ENCODE measurements around the gene CNGA3.
"Not testable (repeated sequence)": the region's sequence is repeated elsewhere in the genome, so short reads cannot be mapped to it uniquely, and the experiment has no call there.

CNGA3 gene

DNA sequence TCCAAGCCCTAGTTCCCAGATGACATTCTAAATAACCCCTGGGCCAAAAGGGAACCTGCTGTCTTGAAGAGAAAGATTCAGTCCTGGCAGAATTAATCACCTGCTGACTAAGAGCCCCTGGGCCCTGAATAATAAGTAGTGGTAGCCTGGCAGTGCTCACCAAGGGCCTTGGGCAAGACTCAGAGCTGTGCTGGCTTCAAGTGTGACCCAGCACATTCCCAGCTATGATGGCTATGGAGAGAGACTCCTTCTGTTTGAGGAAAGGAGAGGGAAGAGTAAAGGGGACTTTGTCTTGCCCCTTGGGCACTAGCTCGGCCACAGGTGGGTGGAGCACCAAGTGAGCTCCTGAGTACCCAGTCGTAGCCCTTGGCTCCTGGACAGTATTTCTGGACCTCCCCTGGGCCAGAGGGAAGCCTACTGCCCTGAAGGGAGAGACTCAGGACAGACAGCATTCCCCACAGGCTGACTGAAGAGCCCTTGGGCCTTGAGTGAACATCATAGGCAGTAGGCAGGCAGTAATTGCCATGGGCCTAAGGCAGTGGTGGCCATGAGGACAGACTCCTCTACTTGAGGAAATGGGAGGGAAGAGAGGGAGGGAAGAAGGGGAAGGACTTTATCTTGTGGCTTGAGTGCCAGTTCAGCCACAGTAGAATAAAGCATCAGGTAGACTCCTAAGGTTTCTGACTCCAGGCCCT lies 58.4 kb downstream of the CNGA3 start:
- no peak for DNase-seq

DNA sequence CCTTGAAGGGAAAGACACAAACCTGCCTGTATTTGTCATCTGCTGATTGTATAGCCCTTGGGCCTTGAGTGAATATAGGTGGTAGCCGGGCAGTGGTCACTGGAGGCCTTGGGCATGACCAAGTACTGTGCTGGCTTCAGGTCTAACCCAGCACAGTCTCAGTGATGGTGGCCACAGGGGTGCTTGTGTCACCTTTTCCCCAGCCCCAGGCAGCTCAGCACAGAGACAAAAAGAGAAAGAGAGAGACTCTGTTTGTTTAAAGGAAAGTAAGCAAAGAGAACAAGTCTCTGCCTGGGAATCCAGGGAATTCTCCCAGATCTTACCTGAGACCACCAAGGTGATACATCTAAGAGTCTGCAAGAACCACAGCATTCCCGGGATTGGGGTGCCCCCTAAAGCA lies 59.0 kb downstream of the CNGA3 start:
- no peak for DNase-seq

DNA sequence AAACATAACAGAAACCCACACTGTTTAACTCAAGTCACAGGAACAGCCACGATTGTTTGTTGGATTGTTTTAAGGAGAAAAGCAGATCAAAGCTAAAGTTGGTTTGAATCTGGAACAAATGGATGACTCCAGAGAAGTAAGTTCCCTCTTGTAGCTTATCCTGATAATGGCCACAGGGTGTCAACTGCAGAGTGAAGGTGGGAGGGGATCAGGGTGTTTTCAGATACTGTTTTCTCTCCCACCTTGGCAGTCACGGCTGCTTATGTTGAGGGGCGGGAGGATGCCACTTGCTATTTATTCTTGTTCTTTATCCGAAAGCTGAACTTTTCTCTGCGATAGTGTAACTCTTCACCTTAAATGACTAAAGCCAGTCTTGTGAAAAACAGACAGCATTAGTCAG lies 61.9 kb downstream of the CNGA3 start:
- no peak for DNase-seq

DNA sequence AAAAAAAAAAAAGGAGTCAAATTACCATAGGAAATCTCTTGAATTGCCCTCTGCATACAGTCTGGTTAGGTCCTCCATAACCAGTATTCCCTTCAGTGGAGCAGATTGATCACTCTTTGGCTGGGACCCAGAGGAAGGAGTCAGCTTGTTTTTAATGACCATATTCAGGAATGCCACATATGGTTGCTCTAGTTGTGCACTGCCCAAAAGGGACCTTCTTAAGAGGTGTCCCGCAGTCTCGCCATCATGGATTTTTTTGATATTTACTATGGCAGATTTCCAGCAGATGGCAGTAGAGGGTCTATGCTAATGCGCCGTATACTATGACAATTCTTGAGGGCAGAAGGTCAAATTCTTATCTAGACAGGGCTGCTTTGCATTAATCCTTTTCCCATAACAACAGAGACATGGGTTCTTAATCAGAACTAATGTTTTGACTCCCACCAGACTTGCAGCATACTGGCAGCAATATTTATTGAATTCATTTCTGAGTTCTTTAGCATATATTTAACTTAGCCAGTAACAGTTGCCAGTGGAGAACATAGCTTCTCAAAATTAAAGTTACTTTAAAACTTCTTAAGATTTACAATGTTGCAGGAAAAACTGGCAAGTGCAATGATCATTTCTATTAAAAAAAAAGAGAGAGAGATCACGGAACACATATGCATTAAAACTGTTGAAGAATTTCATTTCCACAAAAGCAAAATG lies 66.6 kb downstream of the CNGA3 start:
- DNase-seq, result peak; percentile 17

DNA sequence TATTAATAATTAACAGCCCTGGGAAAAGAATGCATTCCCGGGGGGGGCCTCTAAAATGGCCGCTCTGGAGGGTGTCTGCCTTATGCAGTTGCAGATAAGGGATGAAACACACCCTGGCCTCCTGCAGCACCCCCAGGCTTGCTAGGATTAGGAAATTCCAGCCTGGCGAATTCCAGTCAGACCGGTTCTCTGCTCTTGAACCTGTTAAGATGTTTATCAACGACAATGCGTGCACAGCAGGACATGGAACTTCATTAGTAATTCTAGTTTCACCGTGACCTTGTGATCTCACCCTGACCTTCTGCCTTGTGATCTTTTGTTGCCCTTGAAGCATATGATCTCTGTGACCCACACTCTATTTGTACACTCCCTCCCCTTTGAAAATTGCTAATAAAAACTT lies 68.0 kb downstream of the CNGA3 start:
- not testable (repeated sequence) for DNase-seq

- DNase-seq, result not testable (repeated sequence)
Measured at GRCh38 chr2:98415719-98416248, 69.5 kb downstream of the CNGA3 start.

DNA sequence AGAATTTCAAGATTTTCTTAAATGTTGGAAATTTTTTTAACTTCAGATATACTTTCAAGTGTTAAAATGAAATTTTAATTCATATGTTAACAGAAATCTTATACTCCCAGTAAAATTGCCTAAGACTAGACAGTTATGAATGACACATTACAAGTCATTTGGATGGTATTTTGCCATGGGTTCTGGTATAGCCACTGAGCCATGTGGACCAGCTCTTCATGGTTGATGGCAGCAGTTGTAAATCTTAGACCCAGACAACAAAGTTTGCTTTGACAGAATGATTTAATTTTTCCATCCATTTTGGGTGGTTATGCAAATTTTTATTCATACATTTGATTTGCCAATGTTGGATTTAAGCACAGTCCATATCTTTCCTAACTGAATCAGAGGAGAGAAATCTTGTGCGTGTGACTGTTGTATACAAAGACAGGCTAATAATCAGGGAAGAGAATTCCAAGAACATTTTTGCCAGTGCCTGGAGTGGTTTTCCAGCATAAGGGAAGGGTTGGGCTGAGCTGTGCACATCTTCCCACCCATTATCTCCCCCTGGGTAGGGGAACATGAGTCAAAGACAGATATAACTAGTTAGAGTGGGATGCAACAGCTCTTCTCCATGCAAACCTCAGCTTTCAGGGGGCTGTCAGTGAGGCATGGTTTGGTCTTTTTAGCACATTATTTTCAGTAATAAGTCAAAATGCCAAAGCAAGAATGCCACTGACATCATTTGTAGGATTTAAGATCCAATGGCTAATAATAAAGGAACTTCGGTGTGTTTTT lies 70.3 kb downstream of the CNGA3 start:
- DNase-seq, result no peak

- DNase-seq, result no peak
Measured at GRCh38 chr2:98419544-98419943, 73.3 kb downstream of the CNGA3 start.

DNA sequence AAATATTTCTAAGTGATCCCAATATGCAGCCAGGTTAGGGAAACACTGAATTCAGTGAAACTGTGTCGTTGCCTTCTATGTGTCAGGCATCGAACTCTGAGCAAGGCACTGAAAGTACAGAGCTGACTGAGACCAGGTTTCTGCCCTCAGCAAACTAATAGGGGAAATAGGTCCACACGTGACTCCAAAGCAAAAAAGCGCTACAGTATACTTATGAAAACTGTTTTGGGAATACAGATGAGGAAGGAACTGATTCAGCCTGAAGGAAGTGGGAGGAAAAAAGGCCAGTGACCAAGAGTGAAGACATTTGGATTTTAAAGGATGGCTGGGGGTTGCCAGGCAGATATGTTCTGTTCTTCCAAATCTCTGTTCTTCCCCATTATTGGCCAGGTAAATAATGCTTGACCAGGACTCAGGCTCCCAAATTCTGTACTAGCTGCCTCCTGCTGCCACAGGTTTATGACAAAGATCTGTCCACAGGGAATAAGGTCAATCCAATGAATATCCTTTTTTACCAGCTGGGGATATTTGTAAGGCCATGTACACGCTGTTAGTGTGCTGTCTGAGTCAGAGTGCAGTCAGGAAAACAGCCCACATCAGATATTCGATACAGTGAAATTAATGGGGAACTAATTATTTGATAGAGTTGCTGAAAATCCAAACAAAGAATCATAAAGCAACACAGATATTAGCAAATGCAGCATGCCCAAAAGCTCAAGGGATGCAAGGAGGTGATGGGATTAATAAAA lies 73.9 kb downstream of the CNGA3 start:
- DNase-seq, result no peak

DNA sequence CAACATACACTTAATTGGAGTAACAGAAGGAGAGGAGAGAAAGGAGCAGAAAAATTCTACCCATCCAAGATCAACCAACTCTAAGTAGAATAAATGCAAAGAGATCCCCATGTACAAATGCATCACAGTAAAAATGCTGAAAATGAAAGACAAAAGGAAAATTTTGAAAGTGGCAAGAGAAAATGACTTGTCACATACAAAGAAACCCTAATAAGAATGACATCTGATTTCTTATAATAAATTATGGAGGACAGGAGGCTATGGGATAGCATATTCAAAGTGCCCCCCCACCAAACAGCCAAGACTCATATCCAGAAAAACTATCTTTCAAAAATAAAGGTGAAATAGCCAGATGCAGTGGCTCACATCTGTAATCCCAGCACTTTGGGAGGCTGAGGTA lies 76.2 kb downstream of the CNGA3 start:
- DNase-seq, result no peak

DNA sequence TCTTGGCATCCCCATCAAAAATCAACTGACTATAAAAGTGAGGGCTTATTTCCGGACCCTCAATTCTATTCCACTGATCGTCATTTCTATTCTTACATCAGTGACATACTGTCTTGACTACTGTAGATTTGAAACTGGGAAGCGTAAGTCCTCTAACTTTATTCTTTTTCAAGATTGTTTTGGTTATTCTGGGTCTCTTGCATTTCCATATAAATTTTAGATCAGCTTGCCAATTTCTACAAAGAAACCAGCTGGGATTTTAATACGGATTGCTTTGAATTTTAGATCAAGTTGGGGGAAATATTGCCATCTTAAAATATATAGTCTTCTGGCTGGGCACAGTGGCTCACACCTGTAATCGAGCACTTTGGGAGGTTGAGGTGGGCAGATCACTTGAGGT lies 80.5 kb downstream of the CNGA3 start:
- no peak for DNase-seq

GRCh38 chr2:98432145-98432544 lies 85.9 kb downstream of the CNGA3 start:
- no peak for DNase-seq

- no peak for DNase-seq
Measured at GRCh38 chr2:98433363-98433964, 87.2 kb downstream of the CNGA3 start.

- DNase-seq, result no peak
Measured at GRCh38 chr2:98434492-98434891, 88.2 kb downstream of the CNGA3 start.

- DNase-seq, result peak; percentile 5
Measured at GRCh38 chr2:98435670-98436069, 89.4 kb downstream of the CNGA3 start.

- no peak for DNase-seq
Measured at GRCh38 chr2:98436734-98437133, 90.5 kb downstream of the CNGA3 start.

- DNase-seq, result no peak
Measured at GRCh38 chr2:98438190-98439133, 92.2 kb downstream of the CNGA3 start.

DNA sequence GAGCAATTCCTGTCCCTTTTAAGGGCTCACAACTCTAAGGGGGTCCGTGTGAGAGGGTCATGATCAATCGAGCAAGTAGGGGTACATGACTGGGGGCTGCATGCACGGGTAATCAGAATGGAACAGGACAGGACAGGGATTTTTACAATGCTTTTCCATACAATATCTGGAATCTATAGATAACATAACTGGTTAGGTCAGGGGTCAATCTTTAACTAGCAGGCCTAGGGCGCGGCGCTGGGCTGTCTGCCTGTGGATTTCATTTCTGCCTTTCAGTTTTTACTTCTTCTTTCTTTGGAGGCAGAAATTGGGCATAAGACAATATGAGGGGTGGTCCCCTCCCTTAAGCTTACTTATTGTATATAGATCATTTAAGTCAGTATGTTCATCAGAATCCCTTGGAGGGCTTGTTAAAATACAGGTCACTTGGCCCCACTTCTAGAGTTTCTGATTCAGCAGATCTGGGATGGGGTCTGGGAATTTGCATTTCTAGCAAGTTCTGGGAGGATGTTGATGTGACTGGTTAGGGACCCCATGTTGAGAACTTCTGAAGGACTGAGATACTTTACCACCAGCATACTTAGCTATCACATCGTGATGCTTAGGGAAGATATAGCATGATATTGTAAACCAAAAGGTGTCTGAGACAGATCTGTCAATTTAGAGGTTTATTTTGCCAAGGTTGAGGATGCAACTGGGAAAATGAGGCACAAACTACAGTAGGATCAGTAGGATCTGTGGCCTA lies 95.6 kb downstream of the CNGA3 start:
- no peak for DNase-seq

DNA sequence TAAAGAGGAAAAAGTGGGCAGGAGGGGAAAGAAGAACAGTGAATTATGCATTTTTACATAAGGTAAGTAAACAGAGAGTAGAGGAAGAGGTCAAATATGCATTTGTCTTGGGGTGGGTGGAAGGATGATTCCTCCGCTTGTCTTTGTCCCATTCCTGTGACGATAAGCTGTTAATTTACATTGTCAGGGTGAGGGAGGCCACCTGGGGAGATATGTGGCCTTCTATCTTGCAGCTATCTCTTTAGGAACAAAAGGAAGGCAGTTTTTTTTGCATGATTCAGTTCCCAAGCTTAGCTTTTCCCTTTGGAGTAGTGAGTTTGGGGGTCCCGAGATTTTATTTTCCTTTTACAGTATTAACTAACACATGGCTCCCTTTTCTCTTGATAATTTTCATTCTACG lies 96.2 kb downstream of the CNGA3 start:
- no peak for DNase-seq

DNA sequence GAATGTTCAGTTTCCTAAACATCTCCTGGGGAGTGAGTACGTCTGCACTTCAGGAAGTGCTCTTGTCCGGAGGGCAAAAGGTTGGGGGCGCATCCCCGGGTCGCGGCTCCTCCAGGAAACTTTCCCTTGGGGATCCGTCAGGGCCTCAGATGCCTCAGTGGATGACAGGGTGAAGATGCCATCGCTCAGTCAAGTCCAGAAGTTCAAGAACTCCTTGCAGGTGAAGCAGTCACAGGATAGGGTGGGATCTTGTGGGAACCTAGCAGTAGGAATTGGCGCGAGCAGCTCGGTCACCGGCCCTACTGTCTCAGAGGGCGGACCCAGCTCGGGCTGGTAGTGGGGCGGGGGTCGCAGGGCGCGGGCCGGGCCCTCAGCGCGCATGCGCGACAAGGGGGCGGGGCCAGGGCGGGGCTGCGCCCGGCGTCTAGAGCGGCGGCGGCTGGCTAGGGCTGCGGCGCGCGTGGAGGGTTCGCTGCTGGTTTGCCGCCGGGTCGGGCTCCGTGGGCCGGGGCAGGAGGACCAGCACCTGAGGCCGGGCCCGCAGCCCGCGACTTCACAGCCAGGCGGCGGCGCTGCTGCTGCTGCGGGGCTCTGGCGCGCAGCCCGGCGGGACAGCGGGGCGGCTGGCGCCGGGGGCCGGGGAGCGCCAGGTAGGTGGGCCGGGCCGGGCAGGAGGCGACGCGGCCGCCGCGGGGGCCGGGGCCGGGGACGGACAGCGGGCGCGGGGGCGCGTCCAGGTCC lies 98.3 kb downstream of the CNGA3 start, which contains the start of gene INPP4A:
INPP4A (plus strand) TSS at position 423 of the 741 bp plus-strand sequence. CDS start 75,191 bp downstream, outside the sequence.
- peak; percentile 66 for DNase-seq

All from NCI-H526 treated with DMSO at 0.1 percent for 48 hours (cell line).